Measurements from ENCODE around the gene GPD1.

Gene GPD1

DNA sequence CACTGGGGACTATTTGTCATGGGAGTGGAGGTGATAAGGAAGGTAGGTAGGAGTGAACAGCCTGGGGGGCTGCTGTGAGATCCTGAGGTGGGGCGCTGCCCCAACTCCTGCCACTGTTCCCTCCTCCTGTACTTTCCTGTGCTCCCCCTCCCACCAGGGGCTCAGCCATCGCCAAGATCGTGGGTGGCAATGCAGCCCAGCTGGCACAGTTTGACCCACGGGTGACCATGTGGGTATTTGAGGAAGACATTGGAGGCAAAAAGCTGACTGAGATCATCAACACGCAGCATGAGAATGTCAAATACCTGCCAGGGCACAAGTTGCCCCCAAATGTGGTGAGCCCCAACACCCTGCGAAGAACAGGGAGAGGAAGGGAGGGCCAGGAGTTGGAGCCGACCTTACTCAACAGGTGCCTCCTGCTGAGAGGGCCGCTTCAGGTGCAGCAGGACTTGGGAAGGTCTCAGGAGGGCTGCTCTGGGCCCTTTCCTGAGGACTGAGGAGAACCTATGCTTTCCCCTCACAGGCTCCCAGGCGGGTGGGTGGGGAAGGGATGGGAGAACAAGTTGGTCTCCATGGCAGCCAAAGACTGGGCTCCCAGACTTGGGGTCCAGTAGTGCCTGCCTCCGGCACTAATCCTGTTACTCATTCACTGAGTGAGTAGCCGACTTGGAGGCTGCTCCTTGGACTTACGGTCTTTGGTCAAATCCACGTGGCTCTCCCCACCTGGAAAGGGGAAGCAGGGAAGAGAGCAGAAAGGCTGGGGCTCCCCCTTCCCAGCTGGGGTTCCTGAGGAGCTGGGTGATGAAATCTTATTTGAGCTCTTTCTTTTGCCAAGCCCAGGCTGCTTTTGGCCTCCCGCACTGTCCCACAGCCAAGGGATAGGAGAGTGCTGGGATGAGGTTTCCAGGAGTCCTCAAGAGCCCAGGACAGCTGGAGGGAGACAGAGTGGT is 884 bp downstream of the GPD1 start:
- DNase-seq (ENCODE audit: low read depth) = no peak
- TF ChIP-seq, protein P1, sequence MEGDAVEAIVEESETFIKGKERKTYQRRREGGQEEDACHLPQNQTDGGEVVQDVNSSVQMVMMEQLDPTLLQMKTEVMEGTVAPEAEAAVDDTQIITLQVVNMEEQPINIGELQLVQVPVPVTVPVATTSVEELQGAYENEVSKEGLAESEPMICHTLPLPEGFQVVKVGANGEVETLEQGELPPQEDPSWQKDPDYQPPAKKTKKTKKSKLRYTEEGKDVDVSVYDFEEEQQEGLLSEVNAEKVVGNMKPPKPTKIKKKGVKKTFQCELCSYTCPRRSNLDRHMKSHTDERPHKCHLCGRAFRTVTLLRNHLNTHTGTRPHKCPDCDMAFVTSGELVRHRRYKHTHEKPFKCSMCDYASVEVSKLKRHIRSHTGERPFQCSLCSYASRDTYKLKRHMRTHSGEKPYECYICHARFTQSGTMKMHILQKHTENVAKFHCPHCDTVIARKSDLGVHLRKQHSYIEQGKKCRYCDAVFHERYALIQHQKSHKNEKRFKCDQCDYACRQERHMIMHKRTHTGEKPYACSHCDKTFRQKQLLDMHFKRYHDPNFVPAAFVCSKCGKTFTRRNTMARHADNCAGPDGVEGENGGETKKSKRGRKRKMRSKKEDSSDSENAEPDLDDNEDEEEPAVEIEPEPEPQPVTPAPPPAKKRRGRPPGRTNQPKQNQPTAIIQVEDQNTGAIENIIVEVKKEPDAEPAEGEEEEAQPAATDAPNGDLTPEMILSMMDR (IDR thresholded peaks at IDR 0.05; ENCODE audit: insufficient read depth, low read depth, low read length, missing control alignments) = no peak
- no peak overlapping the region for H3K4me3 ChIP-seq (ENCODE audit: low read depth, low read length)

DNA sequence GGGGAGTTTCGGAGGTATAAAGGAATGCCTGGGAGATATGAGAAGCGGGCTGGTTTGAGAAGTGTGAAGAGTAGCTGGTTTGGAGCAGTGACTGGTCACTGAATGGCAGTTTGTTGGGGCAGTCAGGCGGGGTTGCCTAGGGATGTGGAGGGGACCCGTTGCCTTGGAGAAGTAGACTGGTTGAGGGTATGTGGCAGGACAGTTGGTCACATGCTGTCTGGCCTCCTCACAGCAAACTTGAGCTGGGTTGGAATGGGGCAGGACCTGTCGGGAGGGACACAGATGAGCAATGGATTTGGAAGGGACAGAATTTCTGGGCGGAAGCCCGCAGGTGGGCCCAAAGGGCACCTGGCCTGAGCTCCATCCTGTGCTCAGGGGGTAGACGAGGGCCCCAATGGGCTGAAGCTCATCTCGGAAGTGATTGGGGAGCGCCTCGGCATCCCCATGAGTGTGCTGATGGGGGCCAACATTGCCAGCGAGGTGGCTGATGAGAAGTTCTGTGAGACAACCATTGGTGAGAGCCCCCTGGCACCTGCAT is 2.2 kb downstream of the GPD1 start:
- TF ChIP-seq, protein P1 (IDR thresholded peaks at IDR 0.05; ENCODE audit: insufficient read depth, low read depth, low read length, missing control alignments) = no peak
- no peak overlapping the region for H3K4me3 ChIP-seq (ENCODE audit: low read depth, low read length)
- DNase-seq (ENCODE audit: low read depth) = no peak

DNA sequence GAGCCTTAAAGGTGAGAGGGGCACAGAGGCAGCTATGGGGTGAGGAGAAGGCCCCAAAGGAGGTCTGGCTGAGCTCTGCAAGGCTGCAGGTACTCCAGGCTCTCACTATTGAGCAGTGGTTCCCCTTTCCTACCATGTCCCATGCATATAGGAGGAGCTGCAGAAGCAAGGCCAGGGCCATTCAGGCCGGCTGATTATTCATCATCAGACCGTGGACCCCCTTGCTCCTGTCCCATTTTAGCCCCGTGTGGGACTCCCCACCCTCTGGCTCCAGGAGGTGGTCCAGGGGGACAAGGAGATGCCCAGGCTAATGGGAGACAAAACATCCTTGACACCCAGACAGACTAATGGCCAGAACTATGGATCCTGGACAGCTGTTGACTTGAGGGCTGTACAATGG is 3.1 kb downstream of the GPD1 start:
- TF ChIP-seq, protein P1 (IDR thresholded peaks at IDR 0.05; ENCODE audit: insufficient read depth, low read depth, low read length, missing control alignments) = no peak
- DNase-seq (ENCODE audit: low read depth) = no peak
- no peak overlapping the region for H3K4me3 ChIP-seq (ENCODE audit: low read depth, low read length)

DNA sequence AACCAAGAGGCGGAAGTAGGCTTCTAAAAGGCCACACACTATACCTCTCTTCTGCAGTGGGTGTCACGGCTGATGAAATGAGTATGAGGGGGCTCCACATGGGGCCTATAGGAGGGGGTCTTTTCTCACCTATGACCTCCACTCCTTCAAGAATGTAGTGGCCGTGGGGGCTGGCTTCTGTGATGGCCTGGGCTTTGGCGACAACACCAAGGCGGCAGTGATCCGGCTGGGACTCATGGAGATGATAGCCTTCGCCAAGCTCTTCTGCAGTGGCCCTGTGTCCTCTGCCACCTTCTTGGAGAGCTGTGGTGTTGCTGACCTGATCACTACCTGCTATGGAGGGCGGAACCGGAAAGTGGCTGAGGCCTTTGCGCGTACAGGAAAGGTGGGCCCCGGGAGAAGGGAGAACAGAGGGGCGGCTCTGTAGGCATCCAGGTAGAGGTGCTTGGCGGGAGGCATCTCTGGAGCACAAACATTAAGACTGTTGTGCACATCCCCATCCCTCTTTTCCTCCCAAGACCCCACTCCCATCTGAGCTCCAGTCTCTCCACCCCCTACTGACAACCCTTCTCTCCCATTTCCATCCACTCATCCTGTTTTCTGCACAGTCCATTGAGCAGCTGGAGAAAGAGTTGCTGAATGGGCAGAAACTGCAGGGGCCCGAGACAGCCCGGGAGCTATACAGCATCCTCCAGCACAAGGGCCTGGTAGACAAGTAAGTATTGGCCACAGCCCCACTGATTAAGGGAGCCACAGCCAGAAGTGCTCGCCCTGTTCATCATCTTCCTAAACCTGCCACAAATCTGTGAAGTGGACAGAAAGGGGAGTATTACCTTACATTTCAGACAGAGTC is 3.8 kb downstream of the GPD1 start:
- DNase-seq (ENCODE audit: low read depth) = no peak
- TF ChIP-seq, protein P1 (IDR thresholded peaks at IDR 0.05; ENCODE audit: insufficient read depth, low read depth, low read length, missing control alignments) = no peak
- no peak overlapping the region for H3K4me3 ChIP-seq (ENCODE audit: low read depth, low read length)

DNA sequence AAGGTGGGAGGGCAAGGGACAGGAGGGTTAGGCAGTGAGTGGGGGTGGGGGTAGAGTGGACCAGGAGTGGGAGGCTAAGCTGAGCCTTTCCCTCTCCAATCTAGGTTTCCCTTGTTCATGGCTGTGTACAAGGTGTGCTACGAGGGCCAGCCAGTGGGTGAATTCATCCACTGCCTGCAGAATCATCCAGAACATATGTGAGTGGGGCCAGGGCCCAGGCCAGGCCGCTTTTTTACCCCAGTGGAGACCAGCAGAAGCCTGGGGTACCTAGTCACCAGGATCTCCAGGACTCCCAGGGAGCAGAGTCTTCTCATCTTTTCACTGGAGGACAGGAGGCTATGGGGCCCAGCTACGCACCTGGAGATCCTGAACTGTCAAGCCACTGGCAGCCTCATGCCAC is 5.5 kb downstream of the GPD1 start:
- DNase-seq (ENCODE audit: low read depth) = no peak
- no peak overlapping the region for H3K4me3 ChIP-seq (ENCODE audit: low read depth, low read length)
- TF ChIP-seq, protein P1 (IDR thresholded peaks at IDR 0.05; ENCODE audit: insufficient read depth, low read depth, low read length, missing control alignments) = no peak

DNA sequence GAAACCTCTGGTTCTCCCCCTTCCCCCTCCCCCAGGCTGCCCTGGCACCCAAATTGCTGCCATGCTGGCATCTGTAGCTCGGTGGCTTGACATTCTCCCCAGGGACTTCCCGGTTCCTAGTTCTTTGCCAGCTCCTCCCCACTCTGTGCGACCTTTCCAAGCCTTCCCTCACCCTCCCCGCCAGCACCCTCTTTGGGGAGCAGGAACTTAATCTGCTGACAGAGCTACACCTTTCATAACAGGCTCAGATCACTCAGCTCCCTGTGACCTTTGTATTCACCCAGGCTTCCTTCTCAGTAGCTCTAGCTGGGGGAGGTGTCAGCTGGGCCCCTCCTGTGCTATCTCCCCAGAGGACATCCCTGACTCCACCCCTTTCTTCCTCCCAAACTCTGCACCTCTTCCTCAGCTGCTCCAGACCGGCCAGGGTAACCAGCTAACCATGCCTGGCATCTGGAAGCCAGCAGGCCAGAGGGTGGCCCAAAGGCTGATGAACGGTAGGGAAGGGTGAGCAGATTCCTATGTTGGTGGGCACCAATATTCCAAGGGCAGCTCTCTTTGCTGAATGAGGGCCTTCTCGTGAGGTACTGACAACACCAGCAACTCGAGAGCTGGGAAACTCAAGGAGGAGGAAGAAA is 6.4 kb downstream of the GPD1 start:
- DNase-seq (ENCODE audit: low read depth) = peak; percentile 69
- TF ChIP-seq, protein P1 (IDR thresholded peaks at IDR 0.05; ENCODE audit: insufficient read depth, low read depth, low read length, missing control alignments) = no peak
- peak overlapping the region; percentile 58 for H3K4me3 ChIP-seq (ENCODE audit: low read depth, low read length)
